Adrenal gland (tissue), 5 donors: ENCODE measurements around the gene B4GALT6.
"Not testable (repeated sequence)": the region's sequence is repeated elsewhere in the genome, so short reads cannot be mapped to it uniquely, and the experiment has no call there.

Experiments used
- CTCF ChIP-seq, 6 experiments: fragments of 450-650 bp in 4 of 6; fragments of 200-600 bp in 2 of 6; sonication (generic) in 1 of 6; IDR thresholded peaks; 1 replicate in 5 of 6; 2 replicates in 1 of 6; pipeline versions ENCODE4 v1.5.1 to v1.8.0; 2016 to 2021; ENCODE audit warnings: antibody characterized with exemption in 6 of 6, mild to moderate bottlenecking in 2 of 6, moderate library complexity in 1 of 6
- POLR2A ChIP-seq, 2 donors: fragments of 450-650 bp; IDR thresholded peaks; one replicate each; pipeline ENCODE4 v1.6.1; 2017; ENCODE audit warnings: antibody characterized with exemption in 2 of 2, mild to moderate bottlenecking in 2 of 2, moderate library complexity in 1 of 2
- donor health status: DM: no; HTN: no; CAD: no.

- TF ChIP-seq CTCF, POLR2A (IDR thresholded peaks at IDR 0.05): not testable (repeated sequence)
Observed at GRCh38 chr18:31729196-31729595, 44.8 kb upstream of the B4GALT6 start.
